Endothelial cell of umbilical vein (primary cell): Measurements from ENCODE around the gene SKI. TPM values are rescaled to one million over a fixed set of nuclear protein-coding genes. Genes with fewer than 3 reads are reported as not detected.

ENCODE experiments used
- BruUV-seq: library from RNA; stranded (reverse); fragments of 400-500 nt; replicated peaks from 2 replicates; lab custom pipeline; 2021; lab: Mats Ljungman, UMichigan
- CTCF ChIA-PET: fragments of 300-600, 350-600 bp; sonication (Branson Sonifier 250); formaldehyde crosslinking; loops from one replicate; lab custom pipeline; 2021; ENCODE audit warnings: antibody characterized with exemption, inconsistent platforms; lab: Charles Lee
- POLR2A ChIA-PET: fragments of 300-600, 350-600 bp; sonication (Branson Sonifier 250); formaldehyde crosslinking; loops from one replicate; lab custom pipeline; 2021; ENCODE audit warnings: antibody characterized with exemption, inconsistent platforms; lab: Charles Lee
- DNase-seq: peaks from one replicate; pipeline ENCODE4 v3.0.0-alpha.2; 2011; ENCODE audit warnings: low read depth, low spot score
- FAIRE-seq: peaks from 2 replicates; lab custom pipeline; 2011; peaks lifted over from hg19 to GRCh38; lab: Jason Lieb, UNC
- H2AFZ ChIP-seq: 2 replicates; pipeline ENCODE4 v1.6.0; 2012; ENCODE audit warnings: low read depth, low read length, control low read depth, inconsistent platforms
- H3K27ac ChIP-seq: 2 replicates; pipeline ENCODE4 v1.5.1; 2011; ENCODE audit warnings: low read depth, mild to moderate bottlenecking, control low read depth, low read length, moderate library complexity; ENCODE audit not compliant: insufficient read depth
- H3K27me3 ChIP-seq, 2 experiments: 2 replicates each; pipeline versions ENCODE4 v1.6.0 to v1.6.1; 2011; ENCODE audit warnings: low read length in 2 of 2, mixed read lengths in 1 of 2; ENCODE audit not compliant: control insufficient read depth in 2 of 2, insufficient read depth in 2 of 2
- H3K36me3 ChIP-seq, 2 experiments: 2 replicates in 1 of 2; 3 replicates in 1 of 2; pipeline ENCODE4 v1.5.1; 2011; ENCODE audit warnings: low read length in 2 of 2, mild to moderate bottlenecking in 1 of 2, moderate library complexity in 1 of 2; ENCODE audit not compliant: control insufficient read depth in 2 of 2, insufficient read depth in 2 of 2; ENCODE audit errors: extremely low read depth in 1 of 2
- H3K4me1 ChIP-seq: 3 replicates; pipeline ENCODE4 v1.5.1; 2011; ENCODE audit warnings: mild to moderate bottlenecking, low read length; ENCODE audit not compliant: control insufficient read depth, insufficient read depth; ENCODE audit errors: extremely low read depth
- H3K4me2 ChIP-seq: 2 replicates; pipeline ENCODE4 v1.6.1; 2011; ENCODE audit warnings: low read length, control low read depth, mixed read lengths; ENCODE audit not compliant: insufficient read depth
- H3K4me3 ChIP-seq, 3 experiments: fragments of 200-600 bp in 1 of 3; sonication (generic), shearing (Covaris generic) in 1 of 3; replicated peaks in 1 of 3; 2 replicates each; pipeline ENCODE4 v1.5.1; 2011 to 2016; ENCODE audit warnings: control low read depth in 3 of 3, low read length in 3 of 3, mild to moderate bottlenecking in 2 of 3, inconsistent platforms in 1 of 3, low read depth in 1 of 3, moderate library complexity in 1 of 3; ENCODE audit not compliant: insufficient read depth in 1 of 3
- H3K79me2 ChIP-seq: 2 replicates; pipeline ENCODE4 v1.6.0; 2012; ENCODE audit warnings: low read length, inconsistent platforms; ENCODE audit not compliant: control insufficient read depth, insufficient read depth
- H3K9ac ChIP-seq: replicated peaks from 2 replicates; pipeline ENCODE3; 2011; ENCODE audit warnings: low read length, control low read depth; ENCODE audit not compliant: insufficient read depth; ENCODE audit errors: extremely low read depth
- H3K9me1 ChIP-seq: replicated peaks from 3 replicates; pipeline ENCODE4 v1.6.0; 2011; ENCODE audit warnings: mild to moderate bottlenecking, low read length; ENCODE audit not compliant: control insufficient read depth, insufficient read depth; ENCODE audit errors: extremely low read depth
- H3K9me3 ChIP-seq: replicated peaks from 2 replicates; pipeline ENCODE4 v1.5.1; 2012; ENCODE audit warnings: low read length, inconsistent platforms; ENCODE audit not compliant: control insufficient read depth, insufficient read depth
- H4K20me1 ChIP-seq: replicated peaks from 2 replicates; pipeline ENCODE3; 2011; ENCODE audit warnings: mild to moderate bottlenecking, low read length; ENCODE audit not compliant: control insufficient read depth, insufficient read depth; ENCODE audit errors: extremely low read depth
- EZH2 ChIP-seq: IDR thresholded peaks from 2 replicates; pipeline ENCODE4 v1.6.1; 2012; ENCODE audit warnings: borderline replicate concordance, low read depth, mild to moderate bottlenecking, moderate library complexity, low read length, inconsistent platforms; ENCODE audit not compliant: severe bottlenecking
- FOS ChIP-seq: IDR thresholded peaks from 2 replicates; pipeline ENCODE4 v1.6.1; 2011; ENCODE audit warnings: mild to moderate bottlenecking, low read length, moderate library complexity, borderline replicate concordance; ENCODE audit not compliant: insufficient read depth
- GATA2 ChIP-seq: IDR thresholded peaks from 2 replicates; pipeline ENCODE4 v1.7.0; 2011; ENCODE audit warnings: low read depth, mild to moderate bottlenecking, moderate library complexity, mixed read lengths, low read length; ENCODE audit not compliant: insufficient read length, insufficient read depth
- JUN ChIP-seq: IDR thresholded peaks from 2 replicates; pipeline ENCODE4 v1.6.1; 2011; ENCODE audit warnings: borderline replicate concordance, low read depth; ENCODE audit not compliant: insufficient read length, insufficient read depth
- MAX ChIP-seq: IDR thresholded peaks from 2 replicates; pipeline ENCODE4 v1.6.1; 2011; ENCODE audit not compliant: insufficient read depth, insufficient read length
- MYC ChIP-seq: IDR thresholded peaks from one replicate; pipeline ENCODE4 v1.6.1; 2011; ENCODE audit warnings: mild to moderate bottlenecking, low read depth, low read length
- POLR2A ChIP-seq: IDR thresholded peaks from 2 replicates; pipeline ENCODE4 v1.6.1; 2012; ENCODE audit warnings: low read depth, mild to moderate bottlenecking, control low read depth, low read length
- POLR2AphosphoS5 ChIP-seq: IDR thresholded peaks from 2 replicates; pipeline ENCODE4 v1.6.1; 2012; ENCODE audit warnings: low read depth, mild to moderate bottlenecking, control low read depth, low read length, moderate library complexity; ENCODE audit not compliant: insufficient read depth
- dilution Hi-C: fragments of 300-500 bp; cut with MboI; formaldehyde crosslinking; loops from one replicate; pipeline ENCODE4 v1.15.0; 2019; ENCODE audit warnings: low sequenced_read_pairs; ENCODE audit not compliant: extremely low pct_ligation_motif_present
- intact Hi-C: fragments of 100-400 bp; cut with micrococcal nuclease; formaldehyde crosslinking; loops from one replicate; pipeline ENCODE4 v1.10.0; 2022
- polyA plus RNA-seq, 4 experiments: library from polyadenylated mRNA; depleted of rRNA in 3 of 4; stranded (reverse) in 3 of 4; unstranded in 1 of 4; fragments of >200 nt; gene quantifications; 2 replicates each; pipeline versions ENCODE4 v1.2.1 to v1.2.3, GENCODE V29; 2011 to 2012; ENCODE audit warnings: missing spikeins in 1 of 4
- total RNA-seq: library from RNA; stranded (reverse); gene quantifications from 2 replicates; pipeline ENCODE4 v1.2.3, GENCODE V29; 2021
- TF ChIP-seq, protein P1 (sequence below), 2 donors: IDR thresholded peaks; 1 replicate in 1 of 2; 2 replicates in 1 of 2; pipeline ENCODE4 v1.5.1; 2011; ENCODE audit warnings: low read length in 2 of 2, mild to moderate bottlenecking in 2 of 2, moderate library complexity in 2 of 2, control low read depth in 1 of 2, inconsistent platforms in 1 of 2, low read depth in 1 of 2; ENCODE audit not compliant: insufficient read depth in 1 of 2; ENCODE audit errors: extremely low read depth in 1 of 2

The SKI gene
- total and polyA plus RNA-seq, 2 donors (not counting 3 experiments of a cell fraction or from before 2014, with no cell fraction given): 11.6 to 80.3 TPM

DNA sequence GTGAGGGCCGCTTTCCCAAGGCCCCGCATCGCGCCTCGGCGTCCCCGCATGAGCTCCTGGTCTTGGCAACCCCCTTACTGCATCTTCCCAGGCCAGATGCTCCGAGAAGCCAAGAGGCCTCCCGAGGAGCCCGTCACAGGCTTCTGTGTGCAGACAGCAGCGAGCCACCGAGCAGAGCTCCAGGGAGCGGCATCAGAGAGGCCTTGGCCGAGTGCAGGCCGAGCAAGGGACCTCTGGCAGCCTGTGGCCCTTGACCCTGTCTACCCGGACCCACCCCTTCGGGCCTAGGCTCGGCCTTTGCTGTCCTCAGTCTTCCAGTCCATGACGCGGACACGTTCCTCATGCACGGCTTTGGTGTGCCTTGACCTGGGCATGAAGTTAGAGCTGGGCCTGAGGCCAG is 99.7 kb downstream of the SKI start:
- Histone ChIP-seq H3K4me1 (no peaks in the 10 kb centered on the region), H3K27me3 (no peaks in the 10 kb centered on the region), H3K4me3 (no peak overlapping the region), H2AFZ (no peak overlapping the region), H3K36me3 (no peaks in the 10 kb centered on the region), H3K79me2 (no peaks in the 10 kb centered on the region), H3K27ac (no peak overlapping the region), H3K9me1 (no peaks in the 10 kb centered on the region), H3K9ac (no peak overlapping the region), H3K9me3 (no peaks in the 10 kb centered on the region), H4K20me1 (no peaks in the 10 kb centered on the region), H3K4me2 (no peak overlapping the region)
- BruUV-seq: no TSS peak
- dilution Hi-C loops (no loop called here), intact Hi-C loops (no loop called here)
- TF ChIP-seq POLR2A: no peak
- TF ChIP-seq EZH2: no peak
- TF ChIP-seq MYC: no peak
- no peak for TF ChIP-seq POLR2AphosphoS5
- TF ChIP-seq GATA2: no peak
- TF ChIP-seq FOS: no peak
- TF ChIP-seq JUN: no peak
- TF ChIP-seq, protein P1, sequence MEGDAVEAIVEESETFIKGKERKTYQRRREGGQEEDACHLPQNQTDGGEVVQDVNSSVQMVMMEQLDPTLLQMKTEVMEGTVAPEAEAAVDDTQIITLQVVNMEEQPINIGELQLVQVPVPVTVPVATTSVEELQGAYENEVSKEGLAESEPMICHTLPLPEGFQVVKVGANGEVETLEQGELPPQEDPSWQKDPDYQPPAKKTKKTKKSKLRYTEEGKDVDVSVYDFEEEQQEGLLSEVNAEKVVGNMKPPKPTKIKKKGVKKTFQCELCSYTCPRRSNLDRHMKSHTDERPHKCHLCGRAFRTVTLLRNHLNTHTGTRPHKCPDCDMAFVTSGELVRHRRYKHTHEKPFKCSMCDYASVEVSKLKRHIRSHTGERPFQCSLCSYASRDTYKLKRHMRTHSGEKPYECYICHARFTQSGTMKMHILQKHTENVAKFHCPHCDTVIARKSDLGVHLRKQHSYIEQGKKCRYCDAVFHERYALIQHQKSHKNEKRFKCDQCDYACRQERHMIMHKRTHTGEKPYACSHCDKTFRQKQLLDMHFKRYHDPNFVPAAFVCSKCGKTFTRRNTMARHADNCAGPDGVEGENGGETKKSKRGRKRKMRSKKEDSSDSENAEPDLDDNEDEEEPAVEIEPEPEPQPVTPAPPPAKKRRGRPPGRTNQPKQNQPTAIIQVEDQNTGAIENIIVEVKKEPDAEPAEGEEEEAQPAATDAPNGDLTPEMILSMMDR (IDR thresholded peaks at IDR 0.05; ENCODE audit: extremely low read depth in 1 of 2, insufficient read depth in 1 of 2, low read depth in 1 of 2, low read length in 2 of 2): no peak
- no peak for TF ChIP-seq MAX
- POLR2A ChIA-PET: no interaction called here
- FAIRE-seq (no peak), DNase-seq (no peak)
- CTCF ChIA-PET: interaction anchor here (0.5 kb wide), 1 partner anchor 121 kb away, joined by 3 read pairs; no protein-coding TSS in a partner anchor
